GM04503 (cell line): ENCODE data around the gene DACH1.
"Not testable (repeated sequence)": the region's sequence is repeated elsewhere in the genome, so short reads cannot be mapped to it uniquely, and the experiment has no call there.

Experiments used
- DNase-seq: peaks from one replicate; pipeline ENCODE4 v3.0.0-alpha.2; 2012; ENCODE audit warnings: low read depth

DACH1 gene

GRCh38 chr13:71828564-71828963 is 38.4 kb downstream of the DACH1 start:
- no peak for DNase-seq

GRCh38 chr13:71828117-71828516 is 38.9 kb downstream of the DACH1 start:
- DNase-seq: no peak

GRCh38 chr13:71827241-71827640 is 39.8 kb downstream of the DACH1 start:
- DNase-seq: no peak

- DNase-seq: no peak
These were observed 46.3 kb downstream of the DACH1 start for GRCh38 chr13:71820699-71821098.

- no peak for DNase-seq
These were observed 49.7 kb downstream of the DACH1 start for GRCh38 chr13:71817335-71817734.

GRCh38 chr13:71814806-71815360 is 52.1 kb downstream of the DACH1 start:
- DNase-seq: no peak

GRCh38 chr13:71813187-71813586 is 53.8 kb downstream of the DACH1 start:
- DNase-seq: no peak

- no peak for DNase-seq
These were observed 55.7 kb downstream of the DACH1 start for GRCh38 chr13:71811344-71811743.

- no peak for DNase-seq
These were observed 58.3 kb downstream of the DACH1 start for GRCh38 chr13:71808708-71809107.

- DNase-seq: no peak
These were observed 60.1 kb downstream of the DACH1 start for GRCh38 chr13:71806886-71807285.

- no peak for DNase-seq
These were observed 63.9 kb downstream of the DACH1 start for GRCh38 chr13:71803066-71803465.

- DNase-seq: no peak
These were observed 65.2 kb downstream of the DACH1 start for GRCh38 chr13:71801781-71802180.

- no peak for DNase-seq
These were observed 65.7 kb downstream of the DACH1 start for GRCh38 chr13:71801165-71801760.

- DNase-seq: no peak
These were observed 67.7 kb downstream of the DACH1 start for GRCh38 chr13:71799324-71799723.

GRCh38 chr13:71798707-71799106 is 68.3 kb downstream of the DACH1 start:
- DNase-seq: no peak

GRCh38 chr13:71797517-71797916 is 69.5 kb downstream of the DACH1 start:
- DNase-seq: no peak

- no peak for DNase-seq
These were observed 77.2 kb downstream of the DACH1 start for GRCh38 chr13:71789693-71790329.

GRCh38 chr13:71789037-71789436 is 78.0 kb downstream of the DACH1 start:
- no peak for DNase-seq

- DNase-seq: no peak
These were observed 79.6 kb downstream of the DACH1 start for GRCh38 chr13:71787414-71787813.

GRCh38 chr13:71786875-71787274 is 80.1 kb downstream of the DACH1 start:
- DNase-seq: no peak

GRCh38 chr13:71785361-71785760 is 81.6 kb downstream of the DACH1 start:
- DNase-seq: no peak

GRCh38 chr13:71780546-71780945 is 86.5 kb downstream of the DACH1 start:
- DNase-seq: no peak

GRCh38 chr13:71778998-71779397 is 88.0 kb downstream of the DACH1 start:
- not testable (repeated sequence) for DNase-seq

GRCh38 chr13:71775966-71776365 is 91.0 kb downstream of the DACH1 start:
- no peak for DNase-seq
